Activated naive CD4-positive, alpha-beta T cell treated with anti-CD3 and anti-CD28 coated beads for 36 hours (primary cell): ENCODE measurements around the gene BDNF. TPM values are rescaled to one million over a fixed set of nuclear protein-coding genes. Genes with fewer than 3 reads are reported as not detected.

Source experiments
- CTCF ChIA-PET: fragments of 350-600 bp; sonication (Branson Sonifier 250); formaldehyde crosslinking; loops from one replicate; lab custom pipeline; 2021; ENCODE audit warnings: antibody characterized with exemption; lab: Charles Lee
- DNase-seq: peaks from one replicate; pipeline ENCODE4 v3.0.0-alpha.2; 2020
- H3K27ac Mint-ChIP-seq: one replicate; pipeline ENCODE4 v1.8.0; 2021; ENCODE audit warnings: mild to moderate bottlenecking, mixed read lengths
- H3K27me3 Mint-ChIP-seq: one replicate; pipeline ENCODE4 v1.8.0; 2021; ENCODE audit warnings: low read depth, mixed read lengths
- H3K36me3 Mint-ChIP-seq: one replicate; pipeline ENCODE4 v1.8.0; 2021; ENCODE audit warnings: low read depth, mixed read lengths
- H3K4me1 Mint-ChIP-seq: one replicate; pipeline ENCODE4 v1.8.0; 2021; ENCODE audit warnings: low read depth, mixed read lengths
- H3K4me3 Mint-ChIP-seq: one replicate; pipeline ENCODE4 v1.8.0; 2021; ENCODE audit warnings: mild to moderate bottlenecking, moderate library complexity, mixed read lengths
- H3K9me3 Mint-ChIP-seq: one replicate; pipeline ENCODE4 v1.8.0; 2021; ENCODE audit warnings: mixed read lengths
- intact Hi-C: fragments of 100-400 bp; cut with micrococcal nuclease; formaldehyde crosslinking; loops from one replicate; pipeline ENCODE4 v1.15.1; 2023
- total RNA-seq, 2 experiments: library from RNA; stranded (reverse); gene quantifications; one replicate each; pipeline ENCODE4 v1.2.3, GENCODE V29; 2021

Gene BDNF
- total RNA-seq, 2 experiments from 2014 or later = not detected

DNA sequence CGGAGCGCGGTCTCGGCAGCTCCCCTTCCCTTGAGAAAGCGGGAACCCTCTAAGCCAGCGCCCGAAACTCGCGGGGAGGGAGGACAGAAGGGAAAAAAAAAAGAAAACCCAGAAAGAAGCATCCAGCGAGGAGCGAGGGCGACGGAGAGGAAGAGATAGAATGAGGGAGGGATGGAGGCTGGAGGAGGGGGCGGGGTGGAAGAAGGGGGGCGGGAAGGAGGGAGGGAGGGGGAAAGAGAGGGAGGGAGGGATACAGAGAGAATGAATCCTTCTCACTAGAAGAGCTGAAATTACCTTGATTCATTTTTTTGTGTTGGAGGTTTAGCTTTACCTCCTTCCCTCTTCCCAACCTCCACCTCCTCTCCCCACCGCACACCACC is 19.3 kb upstream of the BDNF start:
- Mint-ChIP-seq H3K27me3 (peaks cover 65% of the 10 kb centered on the region), H3K36me3 (peaks cover 6% of the 10 kb centered on the region), H3K4me3 (no peak overlapping the region), H3K4me1 (peaks cover 22% of the 10 kb centered on the region), H3K9me3 (peaks cover 4% of the 10 kb centered on the region), H3K27ac (no peak overlapping the region)
- no peak for DNase-seq
- CTCF ChIA-PET = interaction anchor here (0.5 to 1.1 kb wide), 3 partner anchors 15 to 828 kb away, joined by 3 read pairs; no protein-coding TSS in a partner anchor
- intact Hi-C loops = no loop called here

DNA sequence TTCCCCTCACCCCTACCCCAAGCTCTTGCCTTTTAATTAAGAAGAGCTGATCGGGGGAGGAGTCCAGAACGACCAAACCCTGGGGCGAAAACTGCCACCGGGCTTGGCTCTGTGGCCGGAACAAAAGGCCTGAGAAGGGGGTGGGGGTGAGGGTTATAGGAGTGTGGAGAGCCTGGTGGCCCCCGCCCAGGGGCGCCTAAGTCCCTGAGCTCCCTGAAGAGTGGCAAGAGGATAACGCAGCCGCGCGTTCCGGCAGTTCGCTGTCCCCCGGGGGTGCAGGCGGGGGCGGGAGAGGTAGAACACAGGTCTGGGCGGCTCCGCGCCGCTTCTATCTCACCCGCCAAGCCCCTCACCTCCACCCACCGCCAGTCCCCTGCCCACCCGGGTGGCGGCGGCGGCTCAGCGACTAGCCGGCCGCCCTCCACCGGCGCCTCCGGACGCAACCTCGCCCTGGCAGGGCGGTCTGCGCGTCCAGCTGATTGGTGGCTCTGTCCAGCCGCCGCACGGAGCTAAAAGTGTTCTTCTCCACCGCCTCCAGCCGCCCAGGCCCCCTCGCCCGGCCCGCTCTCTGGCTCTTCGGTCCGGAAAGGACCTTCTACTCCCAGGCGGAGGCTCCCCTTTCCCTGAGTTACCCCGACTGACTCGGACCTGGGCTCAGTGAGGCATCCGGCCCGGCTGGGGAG is 18.7 kb upstream of the BDNF start:
- CTCF ChIA-PET = interaction anchor here (0.5 kb wide), 1 partner anchor 828 kb away, joined by 3 read pairs; no protein-coding TSS in a partner anchor
- Mint-ChIP-seq H3K4me3 (peak overlapping the region; percentile 6), H3K9me3 (peaks cover 4% of the 10 kb centered on the region), H3K27me3 (peaks cover 62% of the 10 kb centered on the region), H3K4me1 (peaks cover 22% of the 10 kb centered on the region), H3K36me3 (peaks cover 6% of the 10 kb centered on the region), H3K27ac (no peak overlapping the region)
- intact Hi-C loops = no loop called here
- no peak for DNase-seq

DNA sequence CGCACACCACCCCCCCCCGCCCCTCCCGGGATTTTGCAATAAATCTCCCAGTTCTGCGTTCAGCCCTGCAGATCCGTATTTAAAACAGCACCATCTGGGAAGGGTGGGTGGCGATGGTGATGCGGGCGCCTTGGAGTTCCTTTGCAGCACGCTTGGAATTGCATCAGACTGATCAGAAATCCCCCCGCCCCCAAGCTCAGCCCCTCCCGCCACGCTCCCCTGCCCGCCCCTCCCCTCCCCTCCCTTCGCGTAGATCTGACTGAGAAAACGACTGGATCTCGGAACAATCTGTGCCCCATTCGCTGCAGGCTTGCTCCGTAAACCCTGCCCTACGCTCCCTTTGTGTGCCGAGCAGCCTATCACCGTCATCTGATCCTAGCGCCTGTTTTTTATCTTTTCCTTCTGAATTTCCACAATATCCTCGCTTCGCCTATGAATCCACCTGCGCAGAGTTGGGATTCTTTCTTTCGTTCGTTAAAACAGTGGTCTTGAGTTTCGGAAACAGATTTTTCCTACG is 18.1 kb upstream of the BDNF start:
- Mint-ChIP-seq H3K4me1 (peaks cover 22% of the 10 kb centered on the region), H3K9me3 (peaks cover 4% of the 10 kb centered on the region), H3K4me3 (peak overlapping the region; percentile 6), H3K36me3 (peaks cover 6% of the 10 kb centered on the region), H3K27me3 (peaks cover 56% of the 10 kb centered on the region), H3K27ac (no peak overlapping the region)
- intact Hi-C loops = no loop called here
- CTCF ChIA-PET = interaction anchor here (0.8 kb wide), 1 partner anchor 144 kb away, joined by 3 read pairs; no protein-coding TSS in a partner anchor
- DNase-seq = no peak

DNA sequence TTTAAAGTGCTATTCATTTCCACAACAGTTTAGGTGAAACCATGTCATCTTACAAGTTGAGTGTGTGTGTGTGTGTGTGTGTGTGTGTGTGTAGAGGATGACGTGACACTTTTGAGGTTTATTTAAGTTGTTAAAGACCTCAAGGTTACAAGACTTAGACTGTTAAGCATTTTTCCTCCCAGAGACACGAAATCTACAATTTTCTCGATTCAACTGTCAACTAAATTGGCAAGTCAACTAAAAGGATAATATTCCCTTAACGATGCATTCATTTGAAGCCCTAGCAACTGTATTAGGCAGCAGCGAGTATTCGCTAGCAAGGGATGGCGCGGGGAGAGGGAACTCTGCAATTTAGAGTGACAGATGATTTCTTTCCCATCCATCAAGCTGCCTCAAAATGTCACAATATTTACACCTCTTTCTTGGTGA is 17.6 kb upstream of the BDNF start:
- no peak overlapping the region for H3K4me3 Mint-ChIP-seq
- H3K4me1 Mint-ChIP-seq = peaks cover 18% of the 10 kb centered on the region
- CTCF ChIA-PET = interaction anchor here (0.8 to 2.8 kb wide), 5 partner anchors 10 to 144 kb away, joined by 3 to 11 read pairs (median 4); no protein-coding TSS in a partner anchor
- H3K27ac Mint-ChIP-seq = no peak overlapping the region
- peaks cover 53% of the 10 kb centered on the region for H3K27me3 Mint-ChIP-seq
- intact Hi-C loops = no loop called here
- peaks cover 6% of the 10 kb centered on the region for H3K36me3 Mint-ChIP-seq
- peaks cover 4% of the 10 kb centered on the region for H3K9me3 Mint-ChIP-seq
- no peak for DNase-seq

DNA sequence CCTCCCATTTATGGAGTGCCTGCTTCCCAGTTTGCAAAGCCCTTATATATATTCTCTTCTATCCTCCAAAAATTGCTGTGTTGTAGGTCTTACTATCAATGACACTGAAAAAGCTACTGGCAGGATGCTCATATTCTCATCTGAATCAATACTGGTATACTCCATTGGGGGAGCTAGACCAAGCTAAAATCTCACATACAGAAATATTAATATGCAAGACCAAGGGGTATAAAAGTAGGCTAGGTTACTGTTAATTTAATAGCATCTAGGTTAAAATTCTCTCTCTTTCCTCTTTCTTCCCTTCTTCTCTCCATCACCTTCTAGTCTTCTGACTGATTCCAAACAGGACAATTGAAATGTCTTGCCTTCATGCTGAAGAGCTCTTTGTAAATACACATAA is 17.1 kb upstream of the BDNF start:
- no peak overlapping the region for H3K4me3 Mint-ChIP-seq

GRCh38 chr11:27716835-27717234 is 16.6 kb upstream of the BDNF start:
- Mint-ChIP-seq H3K4me3 (no peak overlapping the region), H3K27ac (no peak overlapping the region), H3K36me3 (peaks cover 6% of the 10 kb centered on the region), H3K27me3 (peaks cover 50% of the 10 kb centered on the region), H3K9me3 (peaks cover 4% of the 10 kb centered on the region), H3K4me1 (peaks cover 15% of the 10 kb centered on the region)
- CTCF ChIA-PET = interaction anchor here (1.4 to 2.8 kb wide), 3 partner anchors 11 to 18 kb away, joined by 4 to 11 read pairs (median 10); no protein-coding TSS in a partner anchor
- no peak for DNase-seq
- intact Hi-C loops = no loop called here

More for the DNA sequence above, 17.1 kb upstream of the BDNF start:
- Mint-ChIP-seq H3K4me1 (peaks cover 18% of the 10 kb centered on the region), H3K36me3 (peaks cover 6% of the 10 kb centered on the region), H3K9me3 (peaks cover 4% of the 10 kb centered on the region), H3K27ac (no peak overlapping the region), H3K27me3 (peaks cover 54% of the 10 kb centered on the region)
- intact Hi-C loops = no loop called here
- CTCF ChIA-PET = interaction anchor here (1.1 to 2.8 kb wide), 4 partner anchors 11 to 18 kb away, joined by 3 to 11 read pairs (median 7); no protein-coding TSS in a partner anchor
- DNase-seq = no peak

DNA sequence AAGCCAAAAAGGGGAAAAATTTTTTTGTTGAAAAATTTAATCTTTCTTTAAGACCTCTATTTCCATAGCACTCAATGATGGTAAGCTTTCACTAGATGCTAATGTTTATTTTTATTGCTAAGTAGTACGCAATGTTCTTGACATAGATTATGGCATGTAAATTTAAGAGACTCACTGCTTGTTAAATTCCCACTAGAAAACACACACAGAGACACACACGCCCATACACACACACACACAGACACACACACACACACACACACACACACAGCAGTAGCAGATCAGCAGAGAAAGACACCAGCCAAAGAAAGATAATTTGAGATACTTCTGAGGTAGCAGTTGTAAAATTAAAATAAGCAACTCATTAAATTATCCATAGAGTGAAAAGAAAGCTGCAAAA is 16.0 kb upstream of the BDNF start:
- CTCF ChIA-PET = interaction anchor here (0.7 to 2.8 kb wide), 3 partner anchors 12 to 635 kb away, joined by 3 to 11 read pairs (median 10); no protein-coding TSS in a partner anchor
- Mint-ChIP-seq H3K27me3 (peaks cover 44% of the 10 kb centered on the region), H3K4me1 (peaks cover 11% of the 10 kb centered on the region), H3K27ac (no peak overlapping the region), H3K36me3 (peaks cover 6% of the 10 kb centered on the region), H3K9me3 (peaks cover 4% of the 10 kb centered on the region), H3K4me3 (no peak overlapping the region)
- no peak for DNase-seq
- intact Hi-C loops = no loop called here

DNA sequence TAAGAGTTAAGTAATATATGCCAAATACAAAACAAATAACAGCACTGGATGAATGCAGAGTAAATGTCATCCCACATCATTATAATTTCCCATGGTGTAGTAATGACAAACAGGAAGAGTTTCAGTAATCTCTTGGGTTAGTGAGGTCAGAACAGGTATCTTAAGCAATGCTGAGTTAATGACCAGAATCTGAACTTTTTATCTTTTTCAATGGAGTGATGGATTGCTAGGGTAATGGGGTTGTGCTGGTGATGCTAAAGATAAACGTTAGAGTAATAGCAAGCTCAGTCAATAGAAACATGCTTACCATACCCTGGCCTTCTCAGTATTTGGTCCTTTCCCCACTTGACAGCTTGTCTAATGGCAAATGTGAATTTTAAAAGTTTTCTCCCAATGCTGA is 11.5 kb upstream of the BDNF start:
- Mint-ChIP-seq H3K4me1 (no peaks in the 10 kb centered on the region), H3K27me3 (peaks cover 22% of the 10 kb centered on the region), H3K4me3 (no peak overlapping the region), H3K36me3 (no peaks in the 10 kb centered on the region), H3K27ac (no peak overlapping the region), H3K9me3 (no peaks in the 10 kb centered on the region)
- CTCF ChIA-PET = no interaction called here
- DNase-seq = no peak
- intact Hi-C loops = no loop called here

DNA sequence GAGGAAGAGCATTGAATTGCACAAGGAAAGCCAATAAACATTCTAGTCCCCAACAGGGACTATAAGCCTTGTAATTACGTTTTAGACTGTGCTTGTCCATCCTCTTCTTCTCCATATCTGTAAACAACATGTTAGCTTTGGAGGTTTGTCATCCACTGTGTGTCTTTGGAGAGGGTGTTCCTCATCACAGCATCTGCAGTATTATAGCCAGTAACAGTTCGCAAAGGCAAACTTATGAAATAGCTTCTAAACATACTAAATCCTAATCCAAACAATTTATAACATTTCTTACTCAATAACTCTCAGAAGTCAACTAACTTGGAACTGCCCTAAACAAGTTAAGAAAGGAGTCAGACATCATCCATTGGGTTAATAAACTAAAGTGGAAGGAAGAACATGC is 10.3 kb upstream of the BDNF start:
- Mint-ChIP-seq H3K27ac (no peak overlapping the region), H3K4me3 (no peak overlapping the region), H3K27me3 (peaks cover 26% of the 10 kb centered on the region), H3K9me3 (no peaks in the 10 kb centered on the region), H3K4me1 (no peaks in the 10 kb centered on the region), H3K36me3 (no peaks in the 10 kb centered on the region)
- DNase-seq = no peak
- intact Hi-C loops = no loop called here
- CTCF ChIA-PET = interaction anchor here (1.5 kb wide), 1 partner anchor 12 kb away, joined by 4 read pairs; no protein-coding TSS in a partner anchor

- H3K27me3 Mint-ChIP-seq = peaks cover 33% of the 10 kb centered on the region
- no peak for DNase-seq
- H3K9me3 Mint-ChIP-seq = no peaks in the 10 kb centered on the region
- CTCF ChIA-PET = interaction anchor here (1.2 kb wide), 1 partner anchor 9 kb away, joined by 3 read pairs; no protein-coding TSS in a partner anchor
- H3K27ac Mint-ChIP-seq = no peak overlapping the region
- H3K4me3 Mint-ChIP-seq = no peak overlapping the region
- intact Hi-C loops = no loop called here
- H3K4me1 Mint-ChIP-seq = no peaks in the 10 kb centered on the region
- no peaks in the 10 kb centered on the region for H3K36me3 Mint-ChIP-seq
Measured at GRCh38 chr11:27707676-27708075, 7.4 kb upstream of the BDNF start.

DNA sequence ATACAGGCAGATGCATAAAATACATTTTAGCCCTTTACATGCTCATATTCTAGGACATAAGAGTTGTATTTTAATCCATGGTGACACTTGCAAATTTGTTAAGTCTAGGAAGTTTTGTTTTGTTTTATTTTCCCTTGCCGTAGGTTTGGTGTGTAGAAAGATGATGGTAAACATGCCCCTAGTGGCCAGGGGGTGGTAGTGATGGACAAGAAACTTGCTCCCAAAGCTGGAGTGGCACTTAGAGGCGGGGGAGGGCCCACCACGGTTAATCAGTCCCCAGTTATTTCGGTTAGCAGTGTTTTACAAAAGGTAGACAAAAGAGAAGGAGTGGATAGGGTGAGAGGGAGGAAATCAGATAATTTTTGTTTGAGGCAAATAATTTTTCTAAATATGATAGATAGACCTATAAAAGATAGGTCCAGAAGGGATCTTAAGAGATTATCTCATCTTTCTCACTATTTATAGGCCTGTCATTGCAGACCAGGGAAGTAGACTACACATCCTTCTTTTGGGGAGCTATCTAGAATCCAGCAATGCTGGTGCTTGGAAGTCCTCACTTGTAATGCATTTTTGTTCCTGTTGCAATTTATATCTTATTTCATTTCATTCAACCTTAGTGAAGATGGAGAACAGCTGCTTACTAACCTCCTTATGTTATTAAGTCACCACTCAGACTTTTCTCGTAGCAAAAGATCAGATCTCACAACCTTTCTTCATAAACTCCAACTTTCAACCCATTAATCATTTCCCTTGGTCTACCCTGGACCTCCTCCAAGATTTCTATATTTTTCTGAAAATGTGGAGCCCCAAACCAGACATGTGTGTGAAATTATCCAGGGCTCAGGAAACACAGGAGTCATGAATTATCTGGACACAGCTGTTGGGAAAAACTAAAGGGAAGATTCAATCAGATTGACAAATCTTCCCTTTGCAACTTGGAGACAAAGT is 5.9 kb upstream of the BDNF start:
- H3K4me1 Mint-ChIP-seq = peaks cover 6% of the 10 kb centered on the region
- H3K4me3 Mint-ChIP-seq = no peak overlapping the region
- no peaks in the 10 kb centered on the region for H3K36me3 Mint-ChIP-seq
- DNase-seq = no peak
- CTCF ChIA-PET = interaction anchor here (0.9 to 1.6 kb wide), 2 partner anchors 11 to 13 kb away, joined by 3 read pairs; no protein-coding TSS in a partner anchor
- no peak overlapping the region for H3K27ac Mint-ChIP-seq
- intact Hi-C loops = no loop called here
- no peaks in the 10 kb centered on the region for H3K9me3 Mint-ChIP-seq
- H3K27me3 Mint-ChIP-seq = peaks cover 44% of the 10 kb centered on the region

- Mint-ChIP-seq H3K9me3 (no peaks in the 10 kb centered on the region), H3K27me3 (peaks cover 59% of the 10 kb centered on the region), H3K36me3 (no peaks in the 10 kb centered on the region), H3K27ac (no peak overlapping the region), H3K4me3 (no peak overlapping the region), H3K4me1 (peaks cover 26% of the 10 kb centered on the region)
- DNase-seq = no peak
- CTCF ChIA-PET = interaction anchor here (0.6 to 2.4 kb wide), 2 partner anchors 13 to 1103 kb away, joined by 3 to 10 read pairs; no protein-coding TSS in a partner anchor
- intact Hi-C loops = no loop called here
Measured at GRCh38 chr11:27703481-27703880, 3.2 kb upstream of the BDNF start.
